Measurements from ENCODE around the gene FKBP9. TPM values are rescaled to one million over a fixed set of nuclear protein-coding genes. Genes with fewer than 3 reads are reported as not detected.
"Not testable (repeated sequence)": the region's sequence is repeated elsewhere in the genome, so short reads cannot be mapped to it uniquely, and the experiment has no call there.

The FKBP9 gene
- total RNA-seq, 1 experiment from 2014 or later = not detected

DNA sequence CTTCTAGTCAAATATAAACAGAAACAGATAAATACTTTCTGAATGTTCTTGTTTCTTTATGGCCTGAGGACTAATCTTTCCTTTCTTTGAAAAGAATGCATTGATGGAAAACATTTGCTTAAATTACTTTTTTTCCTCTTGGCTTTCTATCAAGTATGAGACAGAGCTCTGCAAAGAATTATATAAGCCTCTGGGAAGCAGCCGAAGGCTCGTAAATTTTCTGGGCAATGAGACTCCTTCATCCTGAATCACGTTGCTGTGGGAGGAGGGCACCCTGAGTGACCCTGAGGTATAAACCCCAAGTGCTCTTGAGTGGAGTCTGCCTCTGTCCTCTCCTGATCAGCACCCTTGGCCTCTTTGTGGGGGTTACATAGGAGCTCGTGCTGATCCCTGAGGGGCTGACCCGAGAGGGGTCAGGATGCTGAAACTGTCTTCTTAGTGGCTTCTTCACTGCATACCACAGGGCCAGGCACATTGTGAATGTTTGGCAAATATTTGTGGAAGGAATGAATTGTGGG is 33.9 kb downstream of the FKBP9 start:
- H4K20me1 ChIP-seq (ENCODE audit: insufficient read depth, low read depth, low read length); H3K27me3 ChIP-seq (ENCODE audit: low read length); H3K4me1 ChIP-seq (ENCODE audit: low read length); H3K36me3 ChIP-seq (ENCODE audit: insufficient read depth, low read length); H3K9me3 ChIP-seq (ENCODE audit: low read length); H3K9ac ChIP-seq (ENCODE audit: low read length); H3K27ac ChIP-seq (ENCODE audit: low read length); H2AFZ ChIP-seq (ENCODE audit: low read length); H3K79me2 ChIP-seq (ENCODE audit: low read length); H3K9me2 ChIP-seq (replicated peaks; ENCODE audit: insufficient read depth, low read length); DNase-seq; H3K4me2 ChIP-seq (ENCODE audit: low read depth, low read length, poor library complexity, severe bottlenecking); H3K4me3 ChIP-seq (ENCODE audit: low read length): not testable (repeated sequence)

- H3K4me1 ChIP-seq (ENCODE audit: low read length); H2AFZ ChIP-seq (ENCODE audit: low read length); H3K4me3 ChIP-seq (ENCODE audit: low read length); DNase-seq; H3K9me3 ChIP-seq (ENCODE audit: low read length); H4K20me1 ChIP-seq (ENCODE audit: insufficient read depth, low read depth, low read length); H3K36me3 ChIP-seq (ENCODE audit: insufficient read depth, low read length); H3K79me2 ChIP-seq (ENCODE audit: low read length); H3K9me2 ChIP-seq (replicated peaks; ENCODE audit: insufficient read depth, low read length); H3K9ac ChIP-seq (ENCODE audit: low read length); H3K27me3 ChIP-seq (ENCODE audit: low read length); H3K27ac ChIP-seq (ENCODE audit: low read length); H3K4me2 ChIP-seq (ENCODE audit: low read depth, low read length, poor library complexity, severe bottlenecking): not testable (repeated sequence)
Measured at GRCh38 chr7:32991975-32992700, 34.9 kb downstream of the FKBP9 start.

GRCh38 chr7:32992750-32993149 is 35.5 kb downstream of the FKBP9 start:
- not testable (repeated sequence) for DNase-seq; H3K4me3 ChIP-seq (ENCODE audit: low read length); H3K4me2 ChIP-seq (ENCODE audit: low read depth, low read length, poor library complexity, severe bottlenecking)

DNA sequence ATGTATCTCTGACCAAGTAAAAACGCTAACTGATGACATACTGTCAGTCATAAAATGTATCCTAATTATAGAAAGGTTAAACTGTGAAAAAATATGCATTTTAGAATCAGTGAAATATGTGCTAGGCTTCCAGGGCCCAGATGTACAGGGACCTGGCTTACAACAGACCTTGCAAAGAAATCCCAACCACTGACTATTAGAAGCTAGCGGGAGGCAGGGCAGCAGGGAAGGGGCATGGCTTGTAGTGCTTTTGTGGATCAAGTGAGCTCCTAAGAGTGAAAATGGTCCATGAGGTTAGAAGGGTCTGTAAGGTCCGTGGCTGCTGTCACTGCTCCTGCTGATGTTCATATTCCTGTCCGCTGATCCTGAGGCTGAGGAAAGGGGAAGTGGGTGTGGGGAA is 40.7 kb downstream of the FKBP9 start:
- H3K27ac ChIP-seq (ENCODE audit: low read length); H3K4me3 ChIP-seq (ENCODE audit: low read length); H3K4me1 ChIP-seq (ENCODE audit: low read length); H3K9ac ChIP-seq (ENCODE audit: low read length); H3K9me2 ChIP-seq (replicated peaks; ENCODE audit: insufficient read depth, low read length); H3K4me2 ChIP-seq (ENCODE audit: low read depth, low read length, poor library complexity, severe bottlenecking); H2AFZ ChIP-seq (ENCODE audit: low read length); H3K27me3 ChIP-seq (ENCODE audit: low read length); H3K79me2 ChIP-seq (ENCODE audit: low read length); DNase-seq; H3K9me3 ChIP-seq (ENCODE audit: low read length); H4K20me1 ChIP-seq (ENCODE audit: insufficient read depth, low read depth, low read length); H3K36me3 ChIP-seq (ENCODE audit: insufficient read depth, low read length): not testable (repeated sequence)

More at GRCh38 chr7:32992750-32993149, 35.5 kb downstream of the FKBP9 start:
- H3K27ac ChIP-seq (ENCODE audit: low read length); H3K9ac ChIP-seq (ENCODE audit: low read length); H3K4me1 ChIP-seq (ENCODE audit: low read length); H3K36me3 ChIP-seq (ENCODE audit: insufficient read depth, low read length); H3K9me2 ChIP-seq (replicated peaks; ENCODE audit: insufficient read depth, low read length); H3K79me2 ChIP-seq (ENCODE audit: low read length); H4K20me1 ChIP-seq (ENCODE audit: insufficient read depth, low read depth, low read length); H3K27me3 ChIP-seq (ENCODE audit: low read length); H3K9me3 ChIP-seq (ENCODE audit: low read length); H2AFZ ChIP-seq (ENCODE audit: low read length): not testable (repeated sequence)

DNA sequence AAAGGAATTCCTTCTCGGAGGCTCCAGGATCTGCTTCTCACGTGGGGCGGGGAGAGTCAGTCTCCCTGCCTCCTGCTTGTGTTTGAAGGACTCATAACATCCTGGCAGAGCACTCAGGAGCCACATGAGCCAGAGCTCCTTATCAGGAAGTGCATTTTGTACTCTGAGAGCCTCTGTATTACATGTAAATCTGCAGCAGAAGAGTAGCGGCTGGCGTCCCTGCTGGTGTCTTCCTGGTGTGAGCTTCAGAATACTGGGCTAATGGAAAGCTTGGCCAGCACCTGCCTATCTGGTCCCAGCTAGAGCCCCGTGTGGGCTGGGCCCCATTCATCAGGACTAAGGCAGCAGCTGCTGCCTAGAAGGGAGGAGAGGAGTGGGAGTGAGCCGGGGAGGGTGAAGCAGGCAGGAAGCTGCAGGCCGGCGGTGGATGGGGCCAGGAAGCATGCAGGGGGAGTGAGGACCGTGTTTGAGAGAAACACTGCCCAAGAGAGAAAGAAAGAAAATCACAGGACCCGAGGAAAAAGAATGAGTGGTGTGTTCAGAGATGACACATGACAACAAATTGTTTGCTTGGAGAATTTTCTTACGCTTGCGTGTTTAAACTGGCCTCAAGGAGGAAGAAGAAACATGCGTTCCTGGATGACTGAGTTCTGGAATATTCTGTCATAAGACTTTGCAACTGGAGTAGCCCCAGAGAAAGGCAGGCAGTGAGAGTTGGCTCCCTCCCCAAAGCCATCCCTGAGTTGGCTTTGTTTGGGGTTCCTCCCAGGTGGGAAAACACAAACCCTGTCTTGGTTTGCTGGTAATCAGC is 41.3 kb downstream of the FKBP9 start:
- H3K4me3 ChIP-seq (ENCODE audit: low read length); H3K36me3 ChIP-seq (ENCODE audit: insufficient read depth, low read length); H3K9ac ChIP-seq (ENCODE audit: low read length); H3K27me3 ChIP-seq (ENCODE audit: low read length); H3K4me1 ChIP-seq (ENCODE audit: low read length); H3K9me3 ChIP-seq (ENCODE audit: low read length); H3K4me2 ChIP-seq (ENCODE audit: low read depth, low read length, poor library complexity, severe bottlenecking); DNase-seq; H3K27ac ChIP-seq (ENCODE audit: low read length); H2AFZ ChIP-seq (ENCODE audit: low read length); H4K20me1 ChIP-seq (ENCODE audit: insufficient read depth, low read depth, low read length); H3K79me2 ChIP-seq (ENCODE audit: low read length); H3K9me2 ChIP-seq (replicated peaks; ENCODE audit: insufficient read depth, low read length): not testable (repeated sequence)

GRCh38 chr7:32999380-32999779 is 42.1 kb downstream of the FKBP9 start:
- H3K9ac ChIP-seq (ENCODE audit: low read length); H3K9me2 ChIP-seq (replicated peaks; ENCODE audit: insufficient read depth, low read length); H3K4me3 ChIP-seq (ENCODE audit: low read length); H3K36me3 ChIP-seq (ENCODE audit: insufficient read depth, low read length); H2AFZ ChIP-seq (ENCODE audit: low read length); H3K4me2 ChIP-seq (ENCODE audit: low read depth, low read length, poor library complexity, severe bottlenecking); H3K79me2 ChIP-seq (ENCODE audit: low read length); H4K20me1 ChIP-seq (ENCODE audit: insufficient read depth, low read depth, low read length); H3K27me3 ChIP-seq (ENCODE audit: low read length); DNase-seq; H3K4me1 ChIP-seq (ENCODE audit: low read length); H3K27ac ChIP-seq (ENCODE audit: low read length); H3K9me3 ChIP-seq (ENCODE audit: low read length): not testable (repeated sequence)

DNA sequence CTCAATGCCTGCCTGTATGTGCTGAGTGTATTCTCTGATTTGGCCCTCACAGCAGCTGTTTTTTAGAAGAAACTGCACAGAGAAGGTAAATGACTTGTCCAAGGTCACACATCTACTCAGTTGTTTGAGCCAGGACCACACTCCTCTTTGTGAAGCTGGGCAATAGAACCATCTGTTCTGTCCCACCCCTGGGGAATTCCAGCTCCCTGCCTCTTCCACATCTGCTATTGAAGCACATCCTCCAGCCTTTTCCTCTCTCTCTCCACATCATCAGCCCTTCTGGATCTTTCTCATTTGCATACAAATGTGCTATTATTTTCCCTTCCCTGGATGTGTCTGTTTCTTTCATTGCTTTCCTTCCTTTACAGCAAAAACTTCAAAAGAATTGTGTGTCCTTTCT is 45.9 kb downstream of the FKBP9 start:
- H2AFZ ChIP-seq (ENCODE audit: low read length); H3K9me3 ChIP-seq (ENCODE audit: low read length); H3K4me3 ChIP-seq (ENCODE audit: low read length); H4K20me1 ChIP-seq (ENCODE audit: insufficient read depth, low read depth, low read length); H3K4me1 ChIP-seq (ENCODE audit: low read length); H3K79me2 ChIP-seq (ENCODE audit: low read length); H3K4me2 ChIP-seq (ENCODE audit: low read depth, low read length, poor library complexity, severe bottlenecking); H3K9me2 ChIP-seq (replicated peaks; ENCODE audit: insufficient read depth, low read length); H3K27me3 ChIP-seq (ENCODE audit: low read length); H3K9ac ChIP-seq (ENCODE audit: low read length); DNase-seq; H3K36me3 ChIP-seq (ENCODE audit: insufficient read depth, low read length); H3K27ac ChIP-seq (ENCODE audit: low read length): not testable (repeated sequence)

- not testable (repeated sequence) for H3K9me3 ChIP-seq (ENCODE audit: low read length); H3K4me2 ChIP-seq (ENCODE audit: low read depth, low read length, poor library complexity, severe bottlenecking); H3K9me2 ChIP-seq (replicated peaks; ENCODE audit: insufficient read depth, low read length); H3K27ac ChIP-seq (ENCODE audit: low read length); H2AFZ ChIP-seq (ENCODE audit: low read length); H3K36me3 ChIP-seq (ENCODE audit: insufficient read depth, low read length); H3K4me1 ChIP-seq (ENCODE audit: low read length); DNase-seq; H3K79me2 ChIP-seq (ENCODE audit: low read length); H3K9ac ChIP-seq (ENCODE audit: low read length); H4K20me1 ChIP-seq (ENCODE audit: insufficient read depth, low read depth, low read length); H3K4me3 ChIP-seq (ENCODE audit: low read length); H3K27me3 ChIP-seq (ENCODE audit: low read length)
Measured at GRCh38 chr7:33004104-33004616, 46.9 kb downstream of the FKBP9 start.

Data from Karpas-422 (cell line).